Thymus (tissue), 11 donors: ENCODE data around the gene FGA. TPM values are rescaled to one million over a fixed set of nuclear protein-coding genes. Genes with fewer than 3 reads are reported as not detected.

ENCODE experiments used
- DNase-seq, 9 donors: peaks; one replicate each; pipeline ENCODE4 v3.0.0-alpha.2; 2013; ENCODE audit warnings: low spot score in 9 of 9, low read depth in 6 of 9, missing footprints in 1 of 9
- H3K27ac ChIP-seq, 2 donors: one replicate each; pipeline ENCODE4 v1.5.1; 2013; ENCODE audit warnings: control low read depth in 1 of 2, low read depth in 1 of 2, low read length in 1 of 2, mild to moderate bottlenecking in 1 of 2, moderate library complexity in 1 of 2
- H3K27me3 ChIP-seq, 2 donors: one replicate each; pipeline ENCODE4 v1.5.1; 2013; ENCODE audit warnings: low read length in 1 of 2; ENCODE audit not compliant: control insufficient read depth in 2 of 2, insufficient read depth in 1 of 2
- H3K36me3 ChIP-seq, 2 donors: one replicate each; pipeline ENCODE4 v1.5.1; 2013; ENCODE audit warnings: low read length in 1 of 2, mild to moderate bottlenecking in 1 of 2, moderate library complexity in 1 of 2; ENCODE audit not compliant: control insufficient read depth in 2 of 2, insufficient read depth in 2 of 2
- H3K4me1 ChIP-seq, 2 donors: one replicate each; pipeline ENCODE4 v1.5.1; 2013; ENCODE audit warnings: low read length in 2 of 2; ENCODE audit not compliant: control insufficient read depth in 2 of 2, insufficient read depth in 2 of 2
- H3K4me3 ChIP-seq, 2 donors: one replicate each; pipeline ENCODE4 v1.5.1; 2013; ENCODE audit warnings: low read length in 2 of 2, control low read depth in 1 of 2, mild to moderate bottlenecking in 1 of 2
- H3K9me3 ChIP-seq, 2 donors: one replicate each; pipeline ENCODE4 v1.5.1; 2013; ENCODE audit warnings: low read length in 1 of 2, mild to moderate bottlenecking in 1 of 2; ENCODE audit not compliant: control insufficient read depth in 2 of 2, insufficient read depth in 1 of 2
- WGBS: extraction: QIAGEN DNeasy Blood & Tissue Kit; methylation state at CpG from one replicate; pipeline ENCODE4 v1.1.7; 2013; 5-methylcytosine and 5-hydroxymethylcytosine counted together
- polyA plus RNA-seq: library from polyadenylated mRNA; stranded (reverse); fragments of 200-250 nt; gene quantifications from one replicate; pipeline ENCODE4 v1.2.3, GENCODE V29; 2013
- total RNA-seq: library from RNA; stranded (reverse); fragments of 120-200 nt; gene quantifications from one replicate; pipeline ENCODE4 v1.2.4, GENCODE V29; 2013
- donor health status: healthy.

FGA gene
- total and polyA plus RNA-seq, 2 donors, result 0.33 to 0.37 TPM

DNA sequence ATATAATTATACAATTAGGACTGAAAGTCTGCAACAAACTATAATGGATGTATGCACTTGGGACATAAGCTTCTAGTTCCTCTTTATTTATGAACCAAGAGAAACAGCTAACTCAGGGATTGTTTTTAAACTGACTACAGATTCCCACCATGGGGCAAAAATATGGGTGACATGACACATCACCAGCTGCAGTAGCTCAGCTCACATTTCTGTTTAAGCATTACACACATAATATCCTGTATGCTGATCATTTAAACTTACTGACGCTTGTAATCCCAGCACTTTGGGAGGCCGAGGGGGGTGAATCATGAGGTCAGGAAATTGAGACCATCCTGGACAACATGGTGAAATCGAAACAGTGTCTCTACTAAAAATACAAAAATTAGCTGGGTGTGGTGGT lies 16.2 kb downstream of the FGA start:
- no peaks in the 10 kb centered on the region for H3K4me1 ChIP-seq
- no peak overlapping the region for H3K27ac ChIP-seq
- no peaks in the 10 kb centered on the region for H3K27me3 ChIP-seq
- no peaks in the 10 kb centered on the region for H3K9me3 ChIP-seq
- no peak for DNase-seq
- H3K4me3 ChIP-seq, result no peak overlapping the region
- 93% methylated on average over 3 of the region's 3 CpGs for WGBS
- H3K36me3 ChIP-seq, result no peaks in the 10 kb centered on the region

- Histone ChIP-seq H3K27me3 (no peaks in the 10 kb centered on the region), H3K9me3 (no peaks in the 10 kb centered on the region), H3K36me3 (no peaks in the 10 kb centered on the region), H3K4me1 (no peaks in the 10 kb centered on the region), H3K4me3 (no peak overlapping the region), H3K27ac (no peak overlapping the region)
- DNase-seq, result no peak
- 95% methylated on average over 5 of the region's 5 CpGs for WGBS
Measured at GRCh38 chr4:154573190-154573870, 17.2 kb downstream of the FGA start.

DNA sequence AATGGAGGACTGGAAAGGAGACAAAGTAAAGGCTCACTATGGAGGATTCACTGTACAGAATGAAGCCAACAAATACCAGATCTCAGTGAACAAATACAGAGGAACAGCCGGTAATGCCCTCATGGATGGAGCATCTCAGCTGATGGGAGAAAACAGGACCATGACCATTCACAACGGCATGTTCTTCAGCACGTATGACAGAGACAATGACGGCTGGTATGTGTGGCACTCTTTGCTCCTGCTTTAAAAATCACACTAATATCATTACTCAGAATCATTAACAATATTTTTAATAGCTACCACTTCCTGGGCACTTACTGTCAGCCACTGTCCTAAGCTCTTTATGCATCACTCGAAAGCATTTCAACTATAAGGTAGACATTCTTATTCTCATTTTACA lies 21.0 kb downstream of the FGA start:
- Histone ChIP-seq H3K4me3 (no peak overlapping the region), H3K27me3 (no peaks in the 10 kb centered on the region), H3K9me3 (no peaks in the 10 kb centered on the region), H3K27ac (no peak overlapping the region), H3K36me3 (no peaks in the 10 kb centered on the region), H3K4me1 (no peaks in the 10 kb centered on the region)
- DNase-seq, result no peak
- 95% methylated on average over 5 of the region's 5 CpGs for WGBS

- no peaks in the 10 kb centered on the region for H3K9me3 ChIP-seq
- no peaks in the 10 kb centered on the region for H3K4me1 ChIP-seq
- H3K27ac ChIP-seq, result no peak overlapping the region
- no peaks in the 10 kb centered on the region for H3K27me3 ChIP-seq
- no peaks in the 10 kb centered on the region for H3K36me3 ChIP-seq
- WGBS, result 50% methylated on average over 3 of the region's 3 CpGs
- DNase-seq, result no peak
- H3K4me3 ChIP-seq, result no peak overlapping the region
Measured at GRCh38 chr4:154569028-154569427, 21.5 kb downstream of the FGA start.

GRCh38 chr4:154566639-154567204 lies 23.8 kb downstream of the FGA start:
- no peaks in the 10 kb centered on the region for H3K4me1 ChIP-seq
- H3K27me3 ChIP-seq, result no peaks in the 10 kb centered on the region
- no peak for DNase-seq
- no peak overlapping the region for H3K4me3 ChIP-seq
- WGBS, result 93% methylated on average over 5 of the region's 5 CpGs
- no peaks in the 10 kb centered on the region for H3K9me3 ChIP-seq
- no peak overlapping the region for H3K27ac ChIP-seq
- no peaks in the 10 kb centered on the region for H3K36me3 ChIP-seq

DNA sequence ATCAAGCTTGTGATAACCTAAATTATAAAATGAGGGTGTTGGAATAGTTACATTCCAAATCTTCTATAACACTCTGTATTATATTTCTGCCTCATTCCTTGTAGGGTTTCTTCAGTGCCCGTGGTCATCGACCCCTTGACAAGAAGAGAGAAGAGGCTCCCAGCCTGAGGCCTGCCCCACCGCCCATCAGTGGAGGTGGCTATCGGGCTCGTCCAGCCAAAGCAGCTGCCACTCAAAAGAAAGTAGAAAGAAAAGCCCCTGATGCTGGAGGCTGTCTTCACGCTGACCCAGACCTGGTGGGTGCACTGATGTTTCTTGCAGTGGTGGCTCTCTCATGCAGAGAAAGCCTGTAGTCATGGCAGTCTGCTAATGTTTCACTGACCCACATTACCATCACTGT lies 24.8 kb downstream of the FGA start:
- H3K36me3 ChIP-seq, result no peaks in the 10 kb centered on the region
- no peaks in the 10 kb centered on the region for H3K9me3 ChIP-seq
- 93% methylated on average over 6 of the region's 6 CpGs for WGBS
- no peak overlapping the region for H3K27ac ChIP-seq
- H3K4me1 ChIP-seq, result no peaks in the 10 kb centered on the region
- H3K27me3 ChIP-seq, result no peaks in the 10 kb centered on the region
- no peak overlapping the region for H3K4me3 ChIP-seq
- no peak for DNase-seq

DNA sequence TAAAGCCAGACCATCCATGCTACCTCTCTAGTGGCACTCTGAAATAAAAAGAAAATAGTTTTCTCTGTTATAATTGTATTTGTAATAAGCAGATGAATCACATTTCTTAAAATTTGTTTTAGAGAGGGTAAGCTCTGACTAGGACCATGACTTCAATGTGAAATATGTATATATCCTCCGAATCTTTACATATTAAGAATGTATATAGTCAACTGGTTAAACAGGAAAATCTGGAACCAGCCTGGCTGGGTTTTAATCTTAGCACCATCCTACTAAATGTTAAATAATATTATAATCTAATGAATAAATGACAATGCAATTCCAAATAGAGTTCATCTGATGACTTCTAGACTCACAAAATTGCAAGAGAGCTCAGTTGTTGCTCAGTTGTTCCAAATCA lies 26.2 kb downstream of the FGA start:
- 97% methylated on average over 1 of the region's 1 CpG for WGBS
- no peaks in the 10 kb centered on the region for H3K9me3 ChIP-seq
- H3K4me1 ChIP-seq, result no peaks in the 10 kb centered on the region
- no peaks in the 10 kb centered on the region for H3K27me3 ChIP-seq
- no peak overlapping the region for H3K27ac ChIP-seq
- H3K36me3 ChIP-seq, result no peaks in the 10 kb centered on the region
- no peak overlapping the region for H3K4me3 ChIP-seq
- no peak for DNase-seq

GRCh38 chr4:154562697-154563254 lies 27.8 kb downstream of the FGA start, which contains the start of gene FGB:
TSS of gene FGB (plus strand) at chr4:154563011. CDS start at chr4:154563019, 8 bp downstream.
- Histone ChIP-seq H3K4me1 (no peaks in the 10 kb centered on the region), H3K9me3 (no peaks in the 10 kb centered on the region), H3K36me3 (no peaks in the 10 kb centered on the region), H3K27me3 (no peaks in the 10 kb centered on the region), H3K27ac (no peak within 1 kb of the TSS), H3K4me3 (no peak within 1 kb of the TSS)
- WGBS, result 91% methylated on average over 2 of the region's 2 CpGs
- no peak for DNase-seq

GRCh38 chr4:154560824-154561231 lies 29.7 kb downstream of the FGA start:
- 97% methylated on average over 4 of the region's 4 CpGs for WGBS
- H3K4me1 ChIP-seq, result no peaks in the 10 kb centered on the region
- no peaks in the 10 kb centered on the region for H3K27me3 ChIP-seq
- H3K4me3 ChIP-seq, result no peak overlapping the region
- no peaks in the 10 kb centered on the region for H3K9me3 ChIP-seq
- no peaks in the 10 kb centered on the region for H3K36me3 ChIP-seq
- DNase-seq, result no peak
- H3K27ac ChIP-seq, result no peak overlapping the region
